ENCODE measurements around the gene LPIN1. TPM values are rescaled to one million over a fixed set of nuclear protein-coding genes. Genes with fewer than 3 reads are reported as not detected.

The LPIN1 gene
- total RNA-seq, 4 donors from 2014 or later = 55.2 to 77.0 (median 72.8) TPM

DNA sequence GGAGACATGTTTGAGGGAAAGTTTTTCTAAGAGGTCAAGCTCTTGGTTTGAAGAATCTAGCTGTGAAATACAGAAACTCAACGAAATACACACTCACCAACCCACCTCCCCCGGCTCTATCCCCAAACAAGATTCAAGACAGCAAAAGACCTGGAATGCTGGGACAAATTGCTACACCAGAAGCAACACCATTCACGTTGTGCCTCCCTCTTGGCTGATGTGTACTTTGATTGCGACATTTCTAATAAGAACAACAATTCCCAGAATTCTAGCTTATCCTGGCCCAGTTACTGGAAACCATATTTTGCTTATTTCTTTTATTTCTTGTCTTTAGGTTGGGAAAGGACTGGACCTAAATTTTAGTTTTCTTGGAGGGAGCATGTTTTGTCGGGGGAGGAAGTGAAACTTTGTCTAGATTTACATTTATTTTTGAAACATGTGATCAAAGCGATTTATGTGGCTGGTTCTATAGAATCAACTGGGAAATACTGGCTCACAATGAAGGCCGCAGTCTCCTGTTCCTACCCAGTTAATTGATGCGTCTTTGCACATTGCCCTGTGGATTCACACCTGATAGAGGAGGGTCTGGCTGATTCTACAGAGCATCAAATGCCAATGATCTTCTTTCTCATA, 29.6 kb upstream of the LPIN1 start:
- no peak for DNase-seq (ENCODE audit: extremely low spot score)
- Histone ChIP-seq H3K4me3 (no peak overlapping the region), H3K27ac (replicated peaks in 1 of 4) (no peak overlapping the region), H3K27me3 (no peaks in the 10 kb centered on the region), H3K4me1 (peaks cover 0 to 15% (median 13%) of the 10 kb centered on the region in 4 donors), H3K36me3 (no peaks in the 10 kb centered on the region), H3K9me3 (no peaks in the 10 kb centered on the region)
- intact Hi-C loops (cut with DNase I) = no loop called here
- 78% methylated on average over 8 of the region's 8 CpGs for WGBS
- TF ChIP-seq, protein P1, sequence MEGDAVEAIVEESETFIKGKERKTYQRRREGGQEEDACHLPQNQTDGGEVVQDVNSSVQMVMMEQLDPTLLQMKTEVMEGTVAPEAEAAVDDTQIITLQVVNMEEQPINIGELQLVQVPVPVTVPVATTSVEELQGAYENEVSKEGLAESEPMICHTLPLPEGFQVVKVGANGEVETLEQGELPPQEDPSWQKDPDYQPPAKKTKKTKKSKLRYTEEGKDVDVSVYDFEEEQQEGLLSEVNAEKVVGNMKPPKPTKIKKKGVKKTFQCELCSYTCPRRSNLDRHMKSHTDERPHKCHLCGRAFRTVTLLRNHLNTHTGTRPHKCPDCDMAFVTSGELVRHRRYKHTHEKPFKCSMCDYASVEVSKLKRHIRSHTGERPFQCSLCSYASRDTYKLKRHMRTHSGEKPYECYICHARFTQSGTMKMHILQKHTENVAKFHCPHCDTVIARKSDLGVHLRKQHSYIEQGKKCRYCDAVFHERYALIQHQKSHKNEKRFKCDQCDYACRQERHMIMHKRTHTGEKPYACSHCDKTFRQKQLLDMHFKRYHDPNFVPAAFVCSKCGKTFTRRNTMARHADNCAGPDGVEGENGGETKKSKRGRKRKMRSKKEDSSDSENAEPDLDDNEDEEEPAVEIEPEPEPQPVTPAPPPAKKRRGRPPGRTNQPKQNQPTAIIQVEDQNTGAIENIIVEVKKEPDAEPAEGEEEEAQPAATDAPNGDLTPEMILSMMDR (IDR thresholded peaks at IDR 0.05) = no peak
- peak in 1 of 2 donors; percentile 23 for TF ChIP-seq POLR2AphosphoS5 (IDR thresholded peaks at IDR 0.05)

GRCh38 chr2:11717623-11718022, 28.8 kb upstream of the LPIN1 start:
- intact Hi-C loops (cut with DNase I) = no loop called here
- Histone ChIP-seq H3K27ac (replicated peaks in 1 of 4) (no peak overlapping the region), H3K36me3 (no peaks in the 10 kb centered on the region), H3K27me3 (no peaks in the 10 kb centered on the region), H3K4me1 (peaks cover 0 to 13% (median 7%) of the 10 kb centered on the region in 4 donors), H3K4me3 (no peak overlapping the region), H3K9me3 (no peaks in the 10 kb centered on the region)
- TF ChIP-seq POLR2AphosphoS5 (IDR thresholded peaks at IDR 0.05) = no peak
- no peak for TF ChIP-seq EP300 (IDR thresholded peaks at IDR 0.05)
- TF ChIP-seq, protein P1 (IDR thresholded peaks at IDR 0.05) = no peak
- TF ChIP-seq POLR2A (IDR thresholded peaks at IDR 0.05; ENCODE audit: low read depth) = no peak
- no peak for DNase-seq (ENCODE audit: extremely low spot score)
- 74% methylated on average over 1 of the region's 1 CpG for WGBS

DNA sequence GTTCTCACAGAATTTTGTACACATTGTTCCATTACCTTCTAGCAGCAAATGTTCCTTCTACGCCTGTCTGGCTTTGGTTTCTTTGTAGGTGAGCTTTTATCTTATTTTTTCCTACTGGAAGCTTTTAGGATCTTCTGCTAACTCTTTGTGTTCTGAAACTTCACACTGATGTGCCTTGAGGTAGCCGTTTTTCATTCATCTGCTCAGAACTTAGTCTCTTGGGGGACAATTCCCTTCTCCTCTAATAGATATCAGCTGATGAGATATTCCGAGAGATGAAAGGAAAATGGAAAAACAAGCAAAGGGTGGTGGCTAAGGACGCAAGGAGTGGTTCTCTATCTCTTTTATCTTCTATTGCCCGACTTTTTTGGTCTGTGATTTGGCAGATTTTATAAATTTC, 27.8 kb upstream of the LPIN1 start:
- H3K27ac ChIP-seq (replicated peaks in 1 of 4) = no peak overlapping the region
- WGBS = 83% methylated on average over 5 of the region's 5 CpGs
- intact Hi-C loops (cut with DNase I) = no loop called here
- H3K4me3 ChIP-seq = no peak overlapping the region
- TF ChIP-seq, protein P1 (IDR thresholded peaks at IDR 0.05) = no peak
- TF ChIP-seq EP300 (IDR thresholded peaks at IDR 0.05) = no peak
- no peak for TF ChIP-seq POLR2AphosphoS5 (IDR thresholded peaks at IDR 0.05)
- TF ChIP-seq POLR2A (IDR thresholded peaks at IDR 0.05; ENCODE audit: low read depth) = no peak
- H3K27me3 ChIP-seq = no peaks in the 10 kb centered on the region
- H3K36me3 ChIP-seq = no peaks in the 10 kb centered on the region
- no peaks in the 10 kb centered on the region for H3K9me3 ChIP-seq
- no peak for DNase-seq (ENCODE audit: extremely low spot score)
- H3K4me1 ChIP-seq = peaks cover 0 to 13% (median 7%) of the 10 kb centered on the region in 4 donors

DNA sequence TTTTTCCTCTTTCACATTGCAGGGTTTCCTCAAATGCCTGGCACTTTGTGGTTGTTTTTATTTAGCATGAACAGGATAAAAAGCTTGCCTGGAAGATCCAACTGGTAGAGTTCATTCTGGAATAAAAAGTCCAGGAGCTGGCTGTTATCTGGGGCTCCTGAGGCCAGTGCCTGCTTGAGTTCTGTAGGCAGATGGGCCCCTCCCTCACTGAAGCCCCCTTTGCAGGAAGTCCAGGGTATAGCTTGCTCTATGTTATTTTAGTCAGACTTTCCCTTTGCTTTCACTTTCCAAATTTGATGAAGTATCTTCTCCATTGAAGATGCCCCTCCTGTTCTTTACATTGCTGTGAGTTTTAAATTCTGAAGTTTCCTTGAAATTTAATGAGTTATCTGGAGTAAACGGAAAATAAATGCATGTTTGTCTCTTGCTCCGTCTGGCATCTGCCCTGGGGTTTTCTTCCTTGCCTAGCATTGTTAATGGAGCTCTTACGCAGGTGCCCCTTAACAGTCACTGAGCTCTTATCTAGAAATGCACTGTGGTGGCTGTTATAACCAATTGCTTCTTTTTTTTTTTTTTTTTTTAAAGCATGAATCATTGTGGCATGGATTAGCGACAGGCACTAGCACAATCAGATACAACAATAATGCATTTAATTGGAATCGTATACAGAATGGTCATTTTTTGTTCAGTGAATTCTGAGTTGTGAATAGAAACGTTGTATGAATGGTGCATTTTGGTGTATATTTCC, 27.0 kb upstream of the LPIN1 start:
- DNase-seq (ENCODE audit: extremely low spot score) = no peak
- intact Hi-C loops (cut with DNase I) = no loop called here
- H3K4me3 ChIP-seq = no peak overlapping the region
- peaks cover 0 to 13% (median 7%) of the 10 kb centered on the region in 4 donors for H3K4me1 ChIP-seq
- WGBS = 74% methylated on average over 6 of the region's 6 CpGs
- H3K9me3 ChIP-seq = no peaks in the 10 kb centered on the region
- TF ChIP-seq POLR2AphosphoS5 (IDR thresholded peaks at IDR 0.05) = no peak
- TF ChIP-seq, protein P1 (IDR thresholded peaks at IDR 0.05) = no peak
- TF ChIP-seq POLR2A (IDR thresholded peaks at IDR 0.05; ENCODE audit: low read depth) = no peak
- no peak for TF ChIP-seq EP300 (IDR thresholded peaks at IDR 0.05)
- no peaks in the 10 kb centered on the region for H3K27me3 ChIP-seq
- H3K36me3 ChIP-seq = no peaks in the 10 kb centered on the region
- H3K27ac ChIP-seq (replicated peaks in 1 of 4) = no peak overlapping the region

Measured in esophagus muscularis mucosa (tissue), 4 donors.